HG02759 (cell line): ENCODE measurements around the gene KPNA5.
A peak's percentile ranks its signal among the peaks of the same experiment; 100 is the strongest.
"Not testable (repeated sequence)": the region's sequence is repeated elsewhere in the genome, so short reads cannot be mapped to it uniquely, and the experiment has no call there.

ENCODE experiments used
- ATAC-seq: cut with Tn5 transposase; IDR thresholded peaks from one replicate; pipeline ENCODE4 v1.9.1; 2021; ENCODE audit warnings: mild to moderate bottlenecking, moderate library complexity; ENCODE audit not compliant: unreplicated experiment

The KPNA5 gene

GRCh38 chr6:116680880-116681672 is at the start of gene KPNA5:
KPNA5 (plus strand) TSS chr6:116681211; CDS start chr6:116681335, 124 bp downstream.
- ATAC-seq, result peak; percentile 95

- peak; percentile 66 for ATAC-seq
Measured at GRCh38 chr6:116631379-116631990, 49.5 kb upstream of the KPNA5 start.

- ATAC-seq, result peak; percentile 42
Measured at GRCh38 chr6:116633685-116634084, 47.3 kb upstream of the KPNA5 start.

- ATAC-seq, result no peak
Measured at GRCh38 chr6:116648156-116648555, 32.9 kb upstream of the KPNA5 start.

- no peak for ATAC-seq
Measured at GRCh38 chr6:116649129-116649528, 31.9 kb upstream of the KPNA5 start.

GRCh38 chr6:116651916-116652315 is 29.1 kb upstream of the KPNA5 start:
- ATAC-seq, result no peak

- ATAC-seq, result no peak
Measured at GRCh38 chr6:116661594-116661993, 19.4 kb upstream of the KPNA5 start.

- no peak for ATAC-seq
Measured at GRCh38 chr6:116662202-116662601, 18.8 kb upstream of the KPNA5 start.

GRCh38 chr6:116663308-116663707 is 17.7 kb upstream of the KPNA5 start:
- no peak for ATAC-seq

- not testable (repeated sequence) for ATAC-seq
Measured at GRCh38 chr6:116664169-116664568, 16.8 kb upstream of the KPNA5 start.

- no peak for ATAC-seq
Measured at GRCh38 chr6:116665464-116665863, 15.5 kb upstream of the KPNA5 start.

GRCh38 chr6:116666869-116667268 is 14.1 kb upstream of the KPNA5 start:
- ATAC-seq, result peak; percentile 31

- ATAC-seq, result no peak
Measured at GRCh38 chr6:116667623-116668022, 13.4 kb upstream of the KPNA5 start.

- no peak for ATAC-seq
Measured at GRCh38 chr6:116672306-116672705, 8.7 kb upstream of the KPNA5 start.

- no peak for ATAC-seq
Measured at GRCh38 chr6:116676021-116676420, 5.0 kb upstream of the KPNA5 start.

GRCh38 chr6:116682334-116682712 is 1.3 kb downstream of the KPNA5 start:
- ATAC-seq, result peak; percentile 21

- no peak for ATAC-seq
Measured at GRCh38 chr6:116685437-116685993, 4.5 kb downstream of the KPNA5 start.

GRCh38 chr6:116686475-116687101 is 5.6 kb downstream of the KPNA5 start:
- ATAC-seq, result not testable (repeated sequence)

- ATAC-seq, result no peak
Measured at GRCh38 chr6:116691154-116691553, 10.1 kb downstream of the KPNA5 start.

- ATAC-seq, result not testable (repeated sequence)
Measured at GRCh38 chr6:116692873-116693272, 11.9 kb downstream of the KPNA5 start.

GRCh38 chr6:116693275-116693674 is 12.3 kb downstream of the KPNA5 start:
- not testable (repeated sequence) for ATAC-seq

- peak; percentile 84 for ATAC-seq
Measured at GRCh38 chr6:116695401-116695800, 14.4 kb downstream of the KPNA5 start.
